K562 (cell line): ENCODE measurements around the gene ZNF346. TPM values are rescaled to one million over a fixed set of nuclear protein-coding genes. Genes with fewer than 3 reads are reported as not detected.

Experiments used
- CREM ChIP-seq: IDR thresholded peaks from 2 replicates; pipeline ENCODE4 v1.6.1; 2014; ENCODE audit warnings: antibody characterized with exemption, low read depth
- GTF2F1 ChIP-seq: IDR thresholded peaks from 2 replicates; pipeline ENCODE4 v1.6.1; 2011; ENCODE audit warnings: low read depth, low read length, improper control_type of control experiment
- KDM2B ChIP-seq: fragments of 250-450 bp; sonication (Bioruptor Pico); IDR thresholded peaks from 2 replicates; pipeline ENCODE4 v1.8.0; 2021; ENCODE audit warnings: mild to moderate bottlenecking, moderate library complexity
- LARP7 ChIP-seq: fragments of 450-650 bp; IDR thresholded peaks from 2 replicates; pipeline ENCODE4 v1.6.1; 2016
- MEF2D ChIP-seq: conservative IDR thresholded peaks from 2 replicates; pipeline ENCODE4 v1.6.1; 2016; ENCODE audit warnings: low read depth, missing genetic modification characterization, missing compliant biosample characterization
- MITF ChIP-seq: IDR thresholded peaks from 2 replicates; pipeline ENCODE4 v1.6.1; 2014; ENCODE audit warnings: antibody characterized with exemption
- MYBL2 ChIP-seq, 2 experiments: fragments of 450-650 bp in 1 of 2; sonication (generic) in 1 of 2; formaldehyde crosslinking in 1 of 2; IDR thresholded peaks; 2 replicates each; pipeline versions ENCODE4 v1.6.1 to v1.8.1; 2017 to 2022; ENCODE audit warnings: borderline replicate concordance in 1 of 2, inconsistent platforms in 1 of 2, low read depth in 1 of 2, mild to moderate bottlenecking in 1 of 2, missing genetic modification reagents in 1 of 2, moderate library complexity in 1 of 2
- RBM34 ChIP-seq: fragments of 200-400 bp; formaldehyde crosslinking; IDR thresholded peaks from 2 replicates; pipeline ENCODE4 v1.6.1; 2018; ENCODE audit warnings: low read length, borderline replicate concordance; ENCODE audit not compliant: insufficient read depth
- TARDBP ChIP-seq: fragments of 450-650 bp; IDR thresholded peaks from 2 replicates; pipeline ENCODE4 v1.6.1; 2016
- ZNF41 ChIP-seq: fragments of 250-450 bp; sonication (Bioruptor Pico); conservative IDR thresholded peaks from 2 replicates; pipeline ENCODE4 v1.4.0; 2020; ENCODE audit warnings: mild to moderate bottlenecking
- ZNF518B ChIP-seq: fragments of 250-450 bp; sonication (Bioruptor Pico); IDR thresholded peaks from 2 replicates; pipeline ENCODE4 v1.5.0; 2021; ENCODE audit warnings: mild to moderate bottlenecking, moderate library complexity
- ZNF584 ChIP-seq: fragments of 200-800 bp; sonication (Bioruptor generic); IDR thresholded peaks from 2 replicates; pipeline ENCODE4 v1.6.1; 2016; ENCODE audit warnings: low read depth, mild to moderate bottlenecking, missing genetic modification characterization, missing compliant biosample characterization
- polyA plus RNA-seq, 8 experiments: library from polyadenylated mRNA; depleted of rRNA in 4 of 8; stranded (reverse) in 5 of 8; unstranded in 3 of 8; fragments of >200 nt; fragmentation: Nextera tagmentation in 2 of 8; fragmentation: Illumina TruSeq in 1 of 8; extraction: Ambion mirVana in 2 of 8; extraction: Trizol in 1 of 8; gene quantifications; 2 replicates each; pipeline versions ENCODE4 v1.2.1 to v1.2.3, GENCODE V29; 2011 to 2014; ENCODE audit warnings: inconsistent platforms in 1 of 8, missing spikeins in 1 of 8
- total RNA-seq, 7 experiments: library from RNA; depleted of rRNA in 6 of 7; stranded (reverse); fragments of >200 nt in 6 of 7; fragmentation: Illumina TruSeq in 2 of 7; extraction: Trizol in 2 of 7; gene quantifications; 2 replicates each; pipeline versions ENCODE4 v1.2.1 to v1.2.3, GENCODE V29; 2011 to 2021; ENCODE audit warnings: low replicate concordance in 1 of 7

The ZNF346 gene
- total and polyA plus RNA-seq, 9 of the 15 experiments (the other 6 are each of a cell fraction or from before 2014, with no cell fraction given) = 5.0 to 25.1 (median 20.1) TPM

DNA sequence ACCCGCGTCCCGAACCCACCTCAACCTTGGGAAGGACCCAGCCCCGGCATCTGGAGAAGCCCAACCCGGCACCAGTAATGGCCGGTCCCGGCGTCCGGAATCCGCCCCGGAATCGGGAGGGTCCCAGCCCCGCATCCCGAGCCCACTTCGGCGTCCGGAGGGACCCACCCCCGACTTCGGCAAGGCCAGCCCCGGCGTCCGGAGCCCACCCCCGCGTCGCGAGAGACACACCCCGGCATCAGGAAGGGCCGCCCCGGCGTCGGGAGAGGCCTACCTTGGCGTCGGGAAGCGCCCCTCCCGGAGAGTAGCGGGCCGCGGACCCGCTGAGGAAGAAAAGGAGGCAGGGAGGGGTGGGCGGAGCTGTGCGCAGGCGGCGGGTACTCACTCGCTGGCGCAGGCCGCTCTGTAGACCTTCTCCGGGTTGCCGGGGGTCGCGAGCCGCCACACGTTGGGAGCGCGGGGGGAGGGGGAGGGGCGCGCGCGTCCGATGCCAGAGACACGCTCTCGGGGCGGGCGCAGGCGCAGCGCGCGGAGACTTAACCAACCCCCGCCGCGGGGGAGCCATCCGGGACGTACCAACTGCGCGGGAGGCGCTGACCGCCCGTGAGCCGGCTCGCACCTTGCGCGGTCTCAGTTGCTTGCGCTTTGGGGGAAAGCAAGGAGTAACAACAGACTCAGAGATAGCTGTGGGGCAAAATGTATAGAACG is 16.1 kb upstream of the ZNF346 start, which contains the start of gene UIMC1 (continued):
- TF ChIP-seq ZNF518B (no peak), MEF2D (no peak), CREM (no peak), LARP7 (no peak), KDM2B (CRISPR knock-in tag) (0 out of 2 replicates have a peak, but pooled peaks have one; percentile 20), MYBL2 (IDR thresholded peaks at IDR 0.05; ENCODE audit: low read depth) (no peak), MYBL2 (CRISPR knock-in tag; IDR thresholded peaks at IDR 0.05; ENCODE audit: borderline replicate concordance) (no peak), MITF (0 out of 2 replicates have a peak, but pooled peaks have one; percentile 29), ZNF41 (CRISPR knock-in tag) (no peak), GTF2F1 (no peak), ZNF584 (CRISPR knock-in tag) (no peak), TARDBP (no peak), RBM34 (no peak)
